ENCODE results near the gene TBC1D22B. TPM values are rescaled to one million over a fixed set of nuclear protein-coding genes. Genes with fewer than 3 reads are reported as not detected.
A peak's percentile ranks its signal among the peaks of the same experiment; 100 is the strongest.

TBC1D22B gene
- total and polyA plus RNA-seq, 9 of the 15 experiments (the other 6 are each of a cell fraction or from before 2014, with no cell fraction given) = 4.8 to 24.2 (median 13.5) TPM

GRCh38 chr6:37244430-37245310 is 12.9 kb upstream of the TBC1D22B start (continued):
- no peak for TF ChIP-seq TSHZ1 (CRISPR knock-in tag; IDR thresholded peaks at IDR 0.05)
- no peak for TF ChIP-seq ZNF740 (CRISPR knock-in tag; IDR thresholded peaks at IDR 0.05)
- no peak for TF ChIP-seq ZNF740 (tag; IDR thresholded peaks at IDR 0.05)
- no peak for TF ChIP-seq ZFP36 (IDR thresholded peaks at IDR 0.05; ENCODE audit: low read depth, low read length, partially characterized antibody)
- no peak for TF ChIP-seq RBBP5 (IDR thresholded peaks at IDR 0.05; ENCODE audit: borderline replicate concordance, insufficient read depth, low read length, poor library complexity, severe bottlenecking)
- no peak for TF ChIP-seq GATAD2A (IDR thresholded peaks at IDR 0.05)
- no peak for TF ChIP-seq ZNF121 (CRISPR knock-in tag; conservative IDR thresholded peaks at IDR 0.05)
- 0 out of 4 replicates have a peak, but pooled peaks of 1 of the 2 experiments have one; percentile 29 for TF ChIP-seq ZNF318 (IDR thresholded peaks at IDR 0.05; ENCODE audit: borderline replicate concordance in 1 of 2, low read depth in 1 of 2)
- TF ChIP-seq ATF3 (IDR thresholded peaks at IDR 0.05) = peak; percentile 56; the same call in 1 of the 2 replicates
- no peak for TF ChIP-seq ATF3 (CRISPR knock-in tag; conservative IDR thresholded peaks at IDR 0.05)
